Mesenchymal stem cell (in vitro differentiated cells and primary cell): ENCODE measurements around the gene SNX10.

Experiments
- DNase-seq: peaks from one replicate; pipeline ENCODE4 v3.0.0-alpha.2; 2013
- H2AFZ ChIP-seq: one replicate; pipeline ENCODE4 v1.6.1; 2013; ENCODE audit warnings: low read depth, mild to moderate bottlenecking, control low read depth, inconsistent platforms, low read length, moderate library complexity
- H2AK5ac ChIP-seq: 2 replicates; pipeline ENCODE4 v1.6.1; 2013; ENCODE audit warnings: low read length, moderate library complexity, mild to moderate bottlenecking, inconsistent platforms; ENCODE audit not compliant: severe bottlenecking
- H2BK120ac ChIP-seq: one replicate; pipeline ENCODE4 v1.6.1; 2013; ENCODE audit warnings: low read depth, mild to moderate bottlenecking, inconsistent platforms, low read length, moderate library complexity
- H2BK12ac ChIP-seq, 2 experiments: one replicate each; pipeline ENCODE4 v1.6.1; 2013; ENCODE audit warnings: inconsistent platforms in 2 of 2, low read length in 2 of 2, mild to moderate bottlenecking in 2 of 2, moderate library complexity in 2 of 2, control low read depth in 1 of 2
- H2BK15ac ChIP-seq: one replicate; pipeline ENCODE4 v1.6.1; 2013; ENCODE audit warnings: mild to moderate bottlenecking, low read depth, inconsistent platforms; ENCODE audit not compliant: poor library complexity, severe bottlenecking
- H2BK5ac ChIP-seq: 2 replicates; pipeline ENCODE4 v1.6.1; 2013; ENCODE audit warnings: low read depth, mild to moderate bottlenecking, low read length, control low read depth, inconsistent platforms; ENCODE audit not compliant: poor library complexity, severe bottlenecking
- H3K14ac ChIP-seq, 2 experiments: one replicate each; pipeline ENCODE4 v1.6.1; 2013; ENCODE audit warnings: inconsistent platforms in 2 of 2, low read length in 2 of 2, control low read depth in 1 of 2, mild to moderate bottlenecking in 1 of 2, moderate library complexity in 1 of 2
- H3K18ac ChIP-seq, 2 experiments: one replicate each; pipeline ENCODE4 v1.6.1; 2013; ENCODE audit warnings: inconsistent platforms in 2 of 2, low read length in 2 of 2, control low read depth in 1 of 2, low read depth in 1 of 2, mild to moderate bottlenecking in 1 of 2
- H3K23ac ChIP-seq, 2 experiments: one replicate each; pipeline ENCODE4 v1.6.1; 2013; ENCODE audit warnings: inconsistent platforms in 2 of 2, low read length in 2 of 2, mild to moderate bottlenecking in 2 of 2, moderate library complexity in 2 of 2, control low read depth in 1 of 2
- H3K27ac ChIP-seq: 2 replicates; pipeline ENCODE4 v1.5.1; 2013; ENCODE audit warnings: mild to moderate bottlenecking, moderate library complexity, low read length, control low read depth, inconsistent platforms; ENCODE audit not compliant: poor library complexity, severe bottlenecking
- H3K27me3 ChIP-seq, 2 experiments: 2 replicates each; pipeline versions ENCODE4 v1.6.1 to v1.7.0; 2013; ENCODE audit warnings: low read length in 2 of 2, mild to moderate bottlenecking in 2 of 2, moderate library complexity in 2 of 2, control low read depth in 1 of 2, inconsistent platforms in 1 of 2; ENCODE audit not compliant: control insufficient read depth in 1 of 2, insufficient read depth in 1 of 2
- H3K36me3 ChIP-seq, 2 experiments: 2 replicates each; pipeline versions ENCODE4 v1.6.1 to v1.7.0; 2013; ENCODE audit warnings: low read length in 2 of 2, control low read depth in 1 of 2, inconsistent platforms in 1 of 2, low read depth in 1 of 2, mild to moderate bottlenecking in 1 of 2; ENCODE audit not compliant: insufficient read depth in 2 of 2, control insufficient read depth in 1 of 2
- H3K4ac ChIP-seq, 2 experiments: one replicate each; pipeline ENCODE4 v1.6.1; 2013; ENCODE audit warnings: inconsistent platforms in 2 of 2, low read length in 2 of 2, mild to moderate bottlenecking in 2 of 2, moderate library complexity in 2 of 2, control low read depth in 1 of 2, low read depth in 1 of 2
- H3K4me1 ChIP-seq: 2 replicates; pipeline ENCODE4 v1.6.1; 2013; ENCODE audit warnings: low read depth, low read length, control low read depth; ENCODE audit not compliant: control insufficient read depth, insufficient read depth
- H3K4me2 ChIP-seq: 2 replicates; pipeline ENCODE4 v1.6.1; 2013; ENCODE audit warnings: low read length, mild to moderate bottlenecking, inconsistent platforms; ENCODE audit not compliant: poor library complexity, severe bottlenecking
- H3K4me3 ChIP-seq, 2 experiments: 2 replicates each; pipeline versions ENCODE4 v1.5.1 to v1.7.0; 2013; ENCODE audit warnings: low read length in 2 of 2, mild to moderate bottlenecking in 2 of 2, control low read depth in 1 of 2, low read depth in 1 of 2; ENCODE audit not compliant: insufficient read depth in 1 of 2
- H3K79me1 ChIP-seq: replicated peaks from 2 replicates; pipeline ENCODE4 v1.6.1; 2013; ENCODE audit warnings: mild to moderate bottlenecking, control low read depth, low read length, inconsistent platforms; ENCODE audit not compliant: poor library complexity, severe bottlenecking
- H3K9ac ChIP-seq: 2 replicates; pipeline ENCODE4 v1.7.0; 2013; ENCODE audit warnings: mild to moderate bottlenecking, low read length, moderate library complexity
- H3K9me3 ChIP-seq: 2 replicates; pipeline ENCODE4 v1.7.0; 2013; ENCODE audit warnings: mild to moderate bottlenecking, low read length; ENCODE audit not compliant: control insufficient read depth
- H4K8ac ChIP-seq: one replicate; pipeline ENCODE4 v1.6.1; 2013; ENCODE audit warnings: inconsistent platforms, mild to moderate bottlenecking, low read length, moderate library complexity
- H4K91ac ChIP-seq: one replicate; pipeline ENCODE4 v1.6.1; 2013; ENCODE audit warnings: mild to moderate bottlenecking, low read length, inconsistent platforms
- WGBS: methylation state at CpG from one replicate; pipeline ENCODE4 v1.1.7; 2013; ENCODE audit warnings: mixed read lengths; 5-methylcytosine and 5-hydroxymethylcytosine counted together

Gene SNX10

DNA sequence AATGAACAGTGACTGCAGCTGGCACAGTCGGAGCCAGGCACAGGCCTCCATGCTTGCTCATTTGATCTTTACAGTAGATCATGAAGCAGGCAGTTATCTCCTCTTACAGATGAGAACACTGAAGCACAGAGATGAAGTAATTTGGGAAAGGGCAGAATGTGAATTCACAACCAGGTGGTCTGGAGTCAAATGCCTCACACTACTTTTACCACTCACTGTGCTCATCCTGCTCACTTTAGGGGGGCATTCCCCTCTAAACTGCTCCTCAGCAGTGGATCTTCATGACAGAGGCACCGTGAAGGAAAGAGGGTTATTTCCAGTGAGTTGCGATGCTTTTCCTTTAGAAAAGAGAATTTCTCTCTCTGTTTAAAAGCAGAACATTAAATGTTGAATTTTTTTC lies 15.1 kb downstream of the SNX10 start:
- Histone ChIP-seq H3K9ac (peak overlapping the region; percentile 85), H2BK5ac (no peak overlapping the region), H3K14ac (no peak overlapping the region), H3K18ac (peak overlapping the region in 1 of 2 experiments; percentile 3), H4K91ac (no peak overlapping the region), H3K4me1 (no peaks in the 10 kb centered on the region), H2AK5ac (no peak overlapping the region), H3K4me2 (no peak overlapping the region), H3K4ac (no peak overlapping the region), H3K4me3 (peak overlapping the region in 1 of 2 experiments; percentile 54), H4K8ac (no peak overlapping the region), H2BK12ac (no peak overlapping the region), H3K27me3 (no peaks in the 10 kb centered on the region), H3K79me1 (no peaks in the 10 kb centered on the region), H3K23ac (no peak overlapping the region), H3K9me3 (no peaks in the 10 kb centered on the region), H2AFZ (no peak overlapping the region), H3K27ac (no peak overlapping the region), H3K36me3 (no peaks in the 10 kb centered on the region), H2BK15ac (no peak overlapping the region), H2BK120ac (no peak overlapping the region)
- WGBS = 75% methylated on average over 3 of the region's 3 CpGs
- peak; percentile 52 for DNase-seq

DNA sequence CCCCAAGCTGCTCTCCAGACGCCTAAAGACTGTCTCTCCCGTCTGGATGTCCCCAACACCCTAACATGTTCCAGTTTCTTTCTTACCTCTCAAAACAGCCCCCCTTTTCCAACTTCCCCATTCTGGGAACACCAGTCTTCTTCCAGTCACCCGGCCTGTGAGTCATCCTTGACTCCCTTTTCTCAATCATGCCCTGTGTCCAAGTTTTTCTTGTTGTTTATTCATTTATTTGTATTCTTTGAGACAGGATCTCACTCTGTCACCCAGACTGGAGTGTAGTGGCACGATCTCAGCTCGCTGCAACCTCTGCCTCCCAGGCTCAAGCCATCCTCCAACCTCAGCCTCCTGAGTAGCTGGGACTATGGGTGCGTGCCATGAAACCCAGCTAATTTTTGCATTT lies 15.6 kb downstream of the SNX10 start:
- no peaks in the 10 kb centered on the region for H3K27me3 ChIP-seq
- 59% methylated on average over 5 of the region's 6 CpGs for WGBS
- no peak overlapping the region for H3K4me2 ChIP-seq
- H2BK120ac ChIP-seq = no peak overlapping the region
- H2AFZ ChIP-seq = no peak overlapping the region
- peak overlapping the region; percentile 85 for H3K9ac ChIP-seq
- H3K4ac ChIP-seq = no peak overlapping the region
- H3K9me3 ChIP-seq = no peaks in the 10 kb centered on the region
- no peak overlapping the region for H3K23ac ChIP-seq
- no peak overlapping the region for H4K91ac ChIP-seq
- no peak overlapping the region for H3K14ac ChIP-seq
- DNase-seq = peak; percentile 75
- no peaks in the 10 kb centered on the region for H3K36me3 ChIP-seq
- no peak overlapping the region for H2AK5ac ChIP-seq
- H3K79me1 ChIP-seq = no peaks in the 10 kb centered on the region
- no peak overlapping the region for H3K27ac ChIP-seq
- no peak overlapping the region for H3K18ac ChIP-seq
- no peak overlapping the region for H2BK15ac ChIP-seq
- no peaks in the 10 kb centered on the region for H3K4me1 ChIP-seq
- peak overlapping the region in 1 of 2 experiments; percentile 54 for H3K4me3 ChIP-seq
- H2BK5ac ChIP-seq = no peak overlapping the region
- no peak overlapping the region for H2BK12ac ChIP-seq
- H4K8ac ChIP-seq = no peak overlapping the region

DNA sequence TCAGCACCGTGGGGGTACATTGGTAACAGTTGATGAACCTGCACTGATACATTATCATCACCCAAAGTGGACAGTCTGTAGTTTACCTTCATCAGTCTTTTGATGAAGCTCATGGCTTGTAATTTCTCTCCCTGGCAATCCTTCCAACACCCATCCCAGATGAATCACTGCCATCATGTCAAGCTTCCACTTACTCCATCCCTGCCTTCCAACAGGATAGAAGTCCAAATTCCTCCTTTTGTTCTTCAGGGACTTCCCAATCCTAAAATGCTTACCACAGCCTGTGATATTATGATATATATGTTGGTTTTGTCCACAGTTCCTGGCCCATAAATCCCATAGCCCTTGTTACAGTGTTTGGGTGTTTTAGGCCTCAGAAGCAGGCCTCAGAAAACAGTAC lies 16.1 kb downstream of the SNX10 start:
- no peak overlapping the region for H4K91ac ChIP-seq
- H3K4me3 ChIP-seq = peak overlapping the region in 1 of 2 experiments; percentile 54
- H2BK15ac ChIP-seq = no peak overlapping the region
- H2BK5ac ChIP-seq = no peak overlapping the region
- H3K4me2 ChIP-seq = no peak overlapping the region
- H3K14ac ChIP-seq = no peak overlapping the region
- no peak overlapping the region for H2BK12ac ChIP-seq
- no peaks in the 10 kb centered on the region for H3K9me3 ChIP-seq
- no peak overlapping the region for H2BK120ac ChIP-seq
- no peak overlapping the region for H3K4ac ChIP-seq
- H2AK5ac ChIP-seq = no peak overlapping the region
- no peaks in the 10 kb centered on the region for H3K36me3 ChIP-seq
- no peak overlapping the region for H4K8ac ChIP-seq
- WGBS = 98% methylated on average over 1 of the region's 1 CpG
- H3K18ac ChIP-seq = no peak overlapping the region
- H3K9ac ChIP-seq = peak overlapping the region; percentile 85
- no peak overlapping the region for H2AFZ ChIP-seq
- no peak for DNase-seq
- H3K23ac ChIP-seq = no peak overlapping the region
- H3K27me3 ChIP-seq = no peaks in the 10 kb centered on the region
- H3K27ac ChIP-seq = no peak overlapping the region
- H3K79me1 ChIP-seq = no peaks in the 10 kb centered on the region
- H3K4me1 ChIP-seq = no peaks in the 10 kb centered on the region

DNA sequence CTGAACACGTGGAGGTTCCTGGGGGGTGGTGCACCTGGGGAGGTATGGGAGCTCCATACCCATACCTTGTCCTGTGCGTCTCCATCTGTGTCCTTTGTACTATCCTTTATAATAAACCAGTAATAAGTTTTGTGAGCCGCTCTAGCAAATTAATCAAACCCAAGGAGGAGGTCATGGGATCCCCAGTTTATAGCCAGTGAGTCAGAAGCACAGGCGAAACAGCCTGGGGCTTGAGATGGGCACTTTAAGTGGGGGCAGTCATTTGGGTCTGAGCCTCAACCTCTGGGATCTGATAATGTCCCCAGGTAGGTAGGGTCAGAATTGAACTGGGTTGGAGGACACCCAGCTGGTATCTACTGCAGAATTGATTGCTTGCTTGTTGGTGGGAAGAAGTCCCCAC lies 16.9 kb downstream of the SNX10 start:
- Histone ChIP-seq H2AFZ (no peak overlapping the region), H3K9ac (no peak overlapping the region), H4K8ac (no peak overlapping the region), H4K91ac (no peak overlapping the region), H3K4me1 (no peaks in the 10 kb centered on the region), H2AK5ac (no peak overlapping the region), H3K4me3 (no peak overlapping the region), H3K14ac (no peak overlapping the region), H3K79me1 (no peaks in the 10 kb centered on the region), H2BK15ac (no peak overlapping the region), H3K4ac (no peak overlapping the region), H3K18ac (no peak overlapping the region), H3K27me3 (no peaks in the 10 kb centered on the region), H3K4me2 (no peak overlapping the region), H3K9me3 (no peaks in the 10 kb centered on the region), H3K23ac (no peak overlapping the region), H3K27ac (no peak overlapping the region), H2BK12ac (no peak overlapping the region), H2BK5ac (no peak overlapping the region), H2BK120ac (no peak overlapping the region), H3K36me3 (no peaks in the 10 kb centered on the region)
- DNase-seq = no peak
- WGBS = 90% methylated on average over 3 of the region's 4 CpGs
